Lower leg skin (tissue), 3 donors: ENCODE results near the gene TMEM259.
"Not testable (repeated sequence)": the region's sequence is repeated elsewhere in the genome, so short reads cannot be mapped to it uniquely, and the experiment has no call there.

Experiments used
- POLR2A ChIP-seq, 2 donors: fragments of 450-650 bp; IDR thresholded peaks; one replicate each; pipeline ENCODE4 v1.6.1; 2016 to 2017; ENCODE audit warnings: antibody characterized with exemption in 2 of 2, mild to moderate bottlenecking in 1 of 2, moderate library complexity in 1 of 2
- TF ChIP-seq, protein P1 (sequence below), 3 donors: fragments of 450-650 bp; IDR thresholded peaks; one replicate each; pipeline ENCODE4 v1.5.1; 2016; ENCODE audit warnings: antibody characterized with exemption in 3 of 3, mild to moderate bottlenecking in 3 of 3, moderate library complexity in 2 of 3

- TF ChIP-seq, protein P1, sequence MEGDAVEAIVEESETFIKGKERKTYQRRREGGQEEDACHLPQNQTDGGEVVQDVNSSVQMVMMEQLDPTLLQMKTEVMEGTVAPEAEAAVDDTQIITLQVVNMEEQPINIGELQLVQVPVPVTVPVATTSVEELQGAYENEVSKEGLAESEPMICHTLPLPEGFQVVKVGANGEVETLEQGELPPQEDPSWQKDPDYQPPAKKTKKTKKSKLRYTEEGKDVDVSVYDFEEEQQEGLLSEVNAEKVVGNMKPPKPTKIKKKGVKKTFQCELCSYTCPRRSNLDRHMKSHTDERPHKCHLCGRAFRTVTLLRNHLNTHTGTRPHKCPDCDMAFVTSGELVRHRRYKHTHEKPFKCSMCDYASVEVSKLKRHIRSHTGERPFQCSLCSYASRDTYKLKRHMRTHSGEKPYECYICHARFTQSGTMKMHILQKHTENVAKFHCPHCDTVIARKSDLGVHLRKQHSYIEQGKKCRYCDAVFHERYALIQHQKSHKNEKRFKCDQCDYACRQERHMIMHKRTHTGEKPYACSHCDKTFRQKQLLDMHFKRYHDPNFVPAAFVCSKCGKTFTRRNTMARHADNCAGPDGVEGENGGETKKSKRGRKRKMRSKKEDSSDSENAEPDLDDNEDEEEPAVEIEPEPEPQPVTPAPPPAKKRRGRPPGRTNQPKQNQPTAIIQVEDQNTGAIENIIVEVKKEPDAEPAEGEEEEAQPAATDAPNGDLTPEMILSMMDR (IDR thresholded peaks at IDR 0.05), result not testable (repeated sequence)
- TF ChIP-seq POLR2A (IDR thresholded peaks at IDR 0.05), result not testable (repeated sequence)
These were observed 4.2 kb upstream of the TMEM259 start for GRCh38 chr19:1025080-1025479.
